OCI-LY7 (cell line): ENCODE results near the gene STUM. TPM values are rescaled to one million over a fixed set of nuclear protein-coding genes. Genes with fewer than 3 reads are reported as not detected.

Experiments used
- BruUV-seq: library from RNA; stranded (reverse); fragments of 400-500 nt; replicated peaks from 2 replicates; lab custom pipeline; 2021; lab: Mats Ljungman, UMichigan
- CTCF ChIA-PET: fragments of 300-600 bp; sonication (Branson Sonifier 250); formaldehyde crosslinking; loops from one replicate; lab custom pipeline; 2022; ENCODE audit warnings: antibody characterized with exemption; ENCODE audit not compliant: unreplicated experiment; lab: Charles Lee
- POLR2A ChIA-PET: fragments of 300-600 bp; sonication (Branson Sonifier 250); formaldehyde crosslinking; loops from one replicate; lab custom pipeline; 2022; ENCODE audit warnings: antibody characterized with exemption; lab: Charles Lee
- DNase-seq: peaks from one replicate; pipeline ENCODE4 v3.0.0-alpha.2; 2015; ENCODE audit warnings: low spot score
- H2AFZ ChIP-seq: fragments of 200-600 bp; sonication (generic), shearing (Covaris generic); 2 replicates; pipeline ENCODE4 v1.6.1; 2014; ENCODE audit warnings: mild to moderate bottlenecking, antibody characterized with exemption, low read length, moderate library complexity
- H3K27ac ChIP-seq: fragments of 200-600 bp; sonication (generic); 2 replicates; pipeline ENCODE4 v1.5.1; 2014; ENCODE audit warnings: mixed run types, low read depth, mild to moderate bottlenecking, moderate library complexity, low read length, inconsistent platforms; ENCODE audit not compliant: poor library complexity, severe bottlenecking
- H3K36me3 ChIP-seq: fragments of 200-600 bp; sonication (generic); 2 replicates; pipeline ENCODE4 v1.6.1; 2014; ENCODE audit warnings: mild to moderate bottlenecking, antibody characterized with exemption, low read length, moderate library complexity, mixed read lengths; ENCODE audit not compliant: insufficient read depth
- H3K4me1 ChIP-seq: fragments of 200-600 bp; sonication (generic); 2 replicates; pipeline ENCODE4 v1.5.1; 2014; ENCODE audit warnings: mild to moderate bottlenecking, low read length; ENCODE audit not compliant: insufficient read depth, poor library complexity, severe bottlenecking
- H3K4me2 ChIP-seq: fragments of 200-600 bp; sonication (generic); 2 replicates; pipeline ENCODE4 v1.6.1; 2014; ENCODE audit warnings: mild to moderate bottlenecking, low read length
- H3K4me3 ChIP-seq: fragments of 200-600 bp; sonication (generic); 2 replicates; pipeline ENCODE4 v1.5.1; 2014; ENCODE audit warnings: mild to moderate bottlenecking, low read depth, low read length; ENCODE audit not compliant: poor library complexity, severe bottlenecking
- H3K79me2 ChIP-seq: fragments of 200-600 bp; sonication (generic); 2 replicates; pipeline ENCODE4 v1.6.1; 2016; ENCODE audit warnings: low read depth, mild to moderate bottlenecking, low read length, moderate library complexity, mixed read lengths; ENCODE audit not compliant: insufficient read depth
- H3K9me2 ChIP-seq: fragments of 200-600 bp; sonication (generic); 2 replicates; pipeline ENCODE4 v1.6.1; 2016; ENCODE audit warnings: mild to moderate bottlenecking, low read length, mixed read lengths; ENCODE audit not compliant: insufficient read depth
- H3K9me3 ChIP-seq: fragments of 200-600 bp; sonication (generic); 2 replicates; pipeline ENCODE4 v1.6.1; 2014; ENCODE audit warnings: mild to moderate bottlenecking, mixed run types, low read length, mixed read lengths
- H4K20me1 ChIP-seq: fragments of 200-600 bp; sonication (generic); 2 replicates; pipeline ENCODE4 v1.6.1; 2014; ENCODE audit warnings: mild to moderate bottlenecking, antibody characterized with exemption, low read length, moderate library complexity, mixed read lengths; ENCODE audit not compliant: insufficient read depth
- CTCF ChIP-seq: fragments of 200-600 bp; sonication (generic); conservative IDR thresholded peaks from 2 replicates; pipeline ENCODE4 v1.5.1; 2014; ENCODE audit warnings: mild to moderate bottlenecking, antibody characterized with exemption, low read length, moderate library complexity, mixed read lengths
- EZH2phosphoT487 ChIP-seq: fragments of 200-600 bp; sonication (generic); IDR thresholded peaks from 2 replicates; pipeline ENCODE4 v1.6.1; 2018; ENCODE audit warnings: low read depth, borderline replicate concordance, mild to moderate bottlenecking, mixed run types, antibody characterized with exemption, low read length, moderate library complexity, mixed read lengths
- intact Hi-C: fragments of 100-400 bp; cut with micrococcal nuclease; formaldehyde crosslinking; loops from one replicate; pipeline ENCODE4 v1.10.0; 2022; ENCODE audit not compliant: unreplicated experiment
- total RNA-seq, 2 experiments: library from RNA; depleted of rRNA in 1 of 2; stranded (reverse); fragments of >200 nt in 1 of 2; shearing (Covaris generic) in 1 of 2; gene quantifications; 2 replicates each; pipeline ENCODE4 v1.2.3, GENCODE V29; 2014 to 2022

Gene STUM
- total RNA-seq, 2 experiments from 2014 or later: not detected

- BruUV-seq: no TSS peak
- no peak overlapping the region for H3K27ac ChIP-seq
- no peak for TF ChIP-seq CTCF
- TF ChIP-seq EZH2phosphoT487: no peak
- CTCF ChIA-PET: no interaction called here
- POLR2A ChIA-PET: interaction anchor here (0.7 kb wide), 1 partner anchor 243 kb away, joined by 3 read pairs; no protein-coding TSS in a partner anchor
- no peak overlapping the region for H3K4me3 ChIP-seq
- H3K4me1 ChIP-seq: peaks cover 7% of the 10 kb centered on the region
- no peaks in the 10 kb centered on the region for H3K9me3 ChIP-seq
- H3K36me3 ChIP-seq: no peaks in the 10 kb centered on the region
- intact Hi-C loops: no loop called here
- no peaks in the 10 kb centered on the region for H3K79me2 ChIP-seq
- no peaks in the 10 kb centered on the region for H4K20me1 ChIP-seq
- no peak overlapping the region for H2AFZ ChIP-seq
- no peaks in the 10 kb centered on the region for H3K9me2 ChIP-seq
- H3K4me2 ChIP-seq: no peak overlapping the region
- no peak for DNase-seq
Observed at GRCh38 chr1:226565476-226565875, 16.9 kb downstream of the STUM start.

GRCh38 chr1:226566234-226566633 is 17.7 kb downstream of the STUM start:
- POLR2A ChIA-PET: interaction anchor here (0.7 kb wide), 1 partner anchor 242 kb away, joined by 3 read pairs; no protein-coding TSS in a partner anchor
- DNase-seq: no peak
- Histone ChIP-seq H4K20me1 (no peaks in the 10 kb centered on the region), H3K36me3 (no peaks in the 10 kb centered on the region), H3K4me2 (no peak overlapping the region), H2AFZ (no peak overlapping the region), H3K9me2 (no peaks in the 10 kb centered on the region), H3K4me3 (no peak overlapping the region), H3K79me2 (no peaks in the 10 kb centered on the region), H3K4me1 (peaks cover 9% of the 10 kb centered on the region), H3K27ac (no peak overlapping the region), H3K9me3 (no peaks in the 10 kb centered on the region)
- CTCF ChIA-PET: no interaction called here
- BruUV-seq: no TSS peak
- intact Hi-C loops: no loop called here
- no peak for TF ChIP-seq CTCF
- TF ChIP-seq EZH2phosphoT487: no peak

- no TSS peak for BruUV-seq
- H3K4me2 ChIP-seq: no peak overlapping the region
Observed at GRCh38 chr1:226566760-226567159, 18.2 kb downstream of the STUM start.

More at GRCh38 chr1:226566760-226567159, 18.2 kb downstream of the STUM start:
- Histone ChIP-seq H3K4me1 (peaks cover 9% of the 10 kb centered on the region), H3K4me3 (no peak overlapping the region), H3K27ac (no peak overlapping the region), H3K36me3 (no peaks in the 10 kb centered on the region), H2AFZ (no peak overlapping the region), H3K9me2 (no peaks in the 10 kb centered on the region), H4K20me1 (no peaks in the 10 kb centered on the region), H3K9me3 (no peaks in the 10 kb centered on the region), H3K79me2 (no peaks in the 10 kb centered on the region)
- no peak for DNase-seq
- intact Hi-C loops: no loop called here
- ChIA-PET CTCF (no interaction called here), POLR2A (no interaction called here)
- TF ChIP-seq CTCF: no peak
- TF ChIP-seq EZH2phosphoT487: no peak
